Osteocyte (in vitro differentiated cells): ENCODE results near the gene PHF21B. TPM values are rescaled to one million over a fixed set of nuclear protein-coding genes. Genes with fewer than 3 reads are reported as not detected.

Source experiments
- DNase-seq: peaks from one replicate; pipeline ENCODE4 v3.0.0; 2021; ENCODE audit warnings: mixed read lengths; ENCODE audit not compliant: unreplicated experiment; ENCODE audit errors: extremely low spot score
- H3K27ac Mint-ChIP-seq: one replicate; pipeline ENCODE4 v1.8.0; 2021; ENCODE audit warnings: mild to moderate bottlenecking, mixed read lengths; ENCODE audit not compliant: unreplicated experiment
- H3K27me3 Mint-ChIP-seq: one replicate; pipeline ENCODE4 v1.8.0; 2021; ENCODE audit warnings: mixed read lengths; ENCODE audit not compliant: unreplicated experiment
- H3K36me3 Mint-ChIP-seq: one replicate; pipeline ENCODE4 v1.8.0; 2021; ENCODE audit warnings: mixed read lengths; ENCODE audit not compliant: unreplicated experiment
- H3K4me1 Mint-ChIP-seq: one replicate; pipeline ENCODE4 v1.8.0; 2021; ENCODE audit warnings: mixed read lengths; ENCODE audit not compliant: unreplicated experiment
- H3K4me3 Mint-ChIP-seq: one replicate; pipeline ENCODE4 v1.8.0; 2021; ENCODE audit warnings: mild to moderate bottlenecking, moderate library complexity, mixed read lengths; ENCODE audit not compliant: unreplicated experiment
- H3K9me3 Mint-ChIP-seq: one replicate; pipeline ENCODE4 v1.8.0; 2021; ENCODE audit warnings: mixed read lengths; ENCODE audit not compliant: unreplicated experiment
- total RNA-seq: library from RNA; stranded (reverse); gene quantifications from 2 replicates; pipeline ENCODE4 v1.2.1, GENCODE V29; 2021
- TF ChIP-seq, protein P1 (sequence below): fragments of 200-600 bp; sonication (generic); IDR thresholded peaks from 2 replicates; pipeline ENCODE4 v1.5.0; 2021; ENCODE audit warnings: antibody characterized with exemption, mild to moderate bottlenecking, moderate library complexity

PHF21B gene
- total RNA-seq, 1 donor from 2014 or later = 0.54 TPM

DNA sequence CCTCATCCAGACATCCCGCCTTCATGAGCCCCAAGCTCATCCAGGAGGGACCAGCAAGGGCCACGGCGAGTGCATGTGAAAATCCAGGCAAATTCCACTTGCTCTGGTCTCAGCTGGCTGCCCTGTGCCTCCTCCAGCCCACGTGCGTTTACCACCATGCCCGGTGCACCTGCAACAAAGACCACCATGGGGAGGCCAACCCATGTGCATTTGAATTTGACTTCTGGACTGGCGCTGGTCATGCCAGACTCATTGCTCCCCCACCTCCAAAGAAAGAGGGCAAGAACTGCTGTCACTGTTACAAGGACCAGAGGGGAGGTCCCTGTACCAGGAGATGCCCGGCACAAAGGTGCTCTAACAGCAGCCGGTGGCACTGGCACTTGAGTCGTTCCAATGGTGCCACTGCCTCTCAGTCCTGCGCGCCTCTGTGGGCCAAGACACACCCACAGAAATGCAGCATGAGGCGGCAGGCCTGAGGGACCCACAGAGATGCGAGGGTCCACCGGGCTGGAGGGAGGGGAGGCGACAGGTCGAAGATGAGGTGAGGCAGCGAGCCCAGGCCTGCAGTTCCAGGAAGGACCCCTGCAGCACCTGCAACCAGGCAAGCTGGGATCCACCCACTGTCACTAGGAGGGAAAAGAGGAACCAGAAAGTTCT, 80.3 kb downstream of the PHF21B start:
- Mint-ChIP-seq H3K4me1 (no peaks in the 10 kb centered on the region), H3K9me3 (no peaks in the 10 kb centered on the region), H3K4me3 (no peak overlapping the region), H3K36me3 (no peaks in the 10 kb centered on the region), H3K27me3 (no peaks in the 10 kb centered on the region), H3K27ac (no peak overlapping the region)
- no peak for DNase-seq
- TF ChIP-seq, protein P1, sequence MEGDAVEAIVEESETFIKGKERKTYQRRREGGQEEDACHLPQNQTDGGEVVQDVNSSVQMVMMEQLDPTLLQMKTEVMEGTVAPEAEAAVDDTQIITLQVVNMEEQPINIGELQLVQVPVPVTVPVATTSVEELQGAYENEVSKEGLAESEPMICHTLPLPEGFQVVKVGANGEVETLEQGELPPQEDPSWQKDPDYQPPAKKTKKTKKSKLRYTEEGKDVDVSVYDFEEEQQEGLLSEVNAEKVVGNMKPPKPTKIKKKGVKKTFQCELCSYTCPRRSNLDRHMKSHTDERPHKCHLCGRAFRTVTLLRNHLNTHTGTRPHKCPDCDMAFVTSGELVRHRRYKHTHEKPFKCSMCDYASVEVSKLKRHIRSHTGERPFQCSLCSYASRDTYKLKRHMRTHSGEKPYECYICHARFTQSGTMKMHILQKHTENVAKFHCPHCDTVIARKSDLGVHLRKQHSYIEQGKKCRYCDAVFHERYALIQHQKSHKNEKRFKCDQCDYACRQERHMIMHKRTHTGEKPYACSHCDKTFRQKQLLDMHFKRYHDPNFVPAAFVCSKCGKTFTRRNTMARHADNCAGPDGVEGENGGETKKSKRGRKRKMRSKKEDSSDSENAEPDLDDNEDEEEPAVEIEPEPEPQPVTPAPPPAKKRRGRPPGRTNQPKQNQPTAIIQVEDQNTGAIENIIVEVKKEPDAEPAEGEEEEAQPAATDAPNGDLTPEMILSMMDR = no peak

DNA sequence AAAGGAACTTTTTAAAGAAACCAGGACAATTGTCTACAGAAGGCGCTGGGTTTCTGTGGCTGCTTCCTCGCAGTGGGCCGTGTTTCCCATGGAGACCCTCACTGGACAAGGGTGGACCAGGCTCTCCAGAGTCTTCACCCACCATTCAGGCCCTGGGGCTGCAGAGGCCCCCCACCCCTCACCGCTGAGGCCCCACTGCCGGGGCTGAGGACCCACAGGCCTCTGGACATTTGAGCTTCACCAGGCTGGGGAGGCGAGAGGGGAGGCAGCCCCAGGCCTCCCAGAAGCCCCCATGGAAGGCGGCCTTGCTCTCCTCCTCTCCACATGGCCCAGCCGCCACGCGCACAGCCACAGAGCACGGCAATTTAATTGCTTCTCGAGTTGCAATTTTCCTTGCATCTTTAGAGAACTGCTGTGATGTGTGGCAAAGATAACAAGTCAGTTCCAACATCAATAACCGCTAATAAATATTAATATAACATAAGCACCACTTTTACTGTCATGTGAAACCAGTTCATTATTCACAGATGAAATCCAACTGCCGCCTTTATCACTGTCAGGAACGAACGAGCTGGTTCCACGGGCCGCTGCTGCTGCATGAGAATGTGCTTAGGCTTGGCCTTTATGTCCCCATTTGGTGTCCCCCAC, 81.0 kb downstream of the PHF21B start:
- H3K4me3 Mint-ChIP-seq = no peak overlapping the region
- TF ChIP-seq, protein P1 = no peak
- H3K9me3 Mint-ChIP-seq = no peaks in the 10 kb centered on the region
- DNase-seq = no peak
- no peaks in the 10 kb centered on the region for H3K36me3 Mint-ChIP-seq
- no peaks in the 10 kb centered on the region for H3K27me3 Mint-ChIP-seq
- no peaks in the 10 kb centered on the region for H3K4me1 Mint-ChIP-seq
- no peak overlapping the region for H3K27ac Mint-ChIP-seq

DNA sequence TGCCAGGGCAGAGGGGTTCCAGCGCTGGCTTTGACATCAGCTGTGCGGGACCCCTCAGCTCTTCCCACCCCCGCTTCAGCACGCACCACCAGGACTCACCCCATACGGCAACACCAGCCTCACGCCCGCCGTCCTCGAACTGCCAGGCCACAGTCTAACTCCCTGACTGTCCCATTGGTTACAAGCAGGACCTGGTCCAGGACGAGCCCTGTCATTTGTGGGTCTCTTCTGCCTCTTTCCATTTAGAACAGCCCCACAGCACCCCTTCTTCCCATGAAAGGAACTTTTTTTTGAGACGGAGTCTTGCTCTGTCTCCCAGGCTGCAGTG, 81.7 kb downstream of the PHF21B start:
- Mint-ChIP-seq H3K36me3 (no peaks in the 10 kb centered on the region), H3K4me1 (no peaks in the 10 kb centered on the region), H3K27me3 (peaks cover 4% of the 10 kb centered on the region), H3K27ac (no peak overlapping the region), H3K4me3 (no peak overlapping the region), H3K9me3 (no peaks in the 10 kb centered on the region)
- TF ChIP-seq, protein P1 = no peak
- no peak for DNase-seq

DNA sequence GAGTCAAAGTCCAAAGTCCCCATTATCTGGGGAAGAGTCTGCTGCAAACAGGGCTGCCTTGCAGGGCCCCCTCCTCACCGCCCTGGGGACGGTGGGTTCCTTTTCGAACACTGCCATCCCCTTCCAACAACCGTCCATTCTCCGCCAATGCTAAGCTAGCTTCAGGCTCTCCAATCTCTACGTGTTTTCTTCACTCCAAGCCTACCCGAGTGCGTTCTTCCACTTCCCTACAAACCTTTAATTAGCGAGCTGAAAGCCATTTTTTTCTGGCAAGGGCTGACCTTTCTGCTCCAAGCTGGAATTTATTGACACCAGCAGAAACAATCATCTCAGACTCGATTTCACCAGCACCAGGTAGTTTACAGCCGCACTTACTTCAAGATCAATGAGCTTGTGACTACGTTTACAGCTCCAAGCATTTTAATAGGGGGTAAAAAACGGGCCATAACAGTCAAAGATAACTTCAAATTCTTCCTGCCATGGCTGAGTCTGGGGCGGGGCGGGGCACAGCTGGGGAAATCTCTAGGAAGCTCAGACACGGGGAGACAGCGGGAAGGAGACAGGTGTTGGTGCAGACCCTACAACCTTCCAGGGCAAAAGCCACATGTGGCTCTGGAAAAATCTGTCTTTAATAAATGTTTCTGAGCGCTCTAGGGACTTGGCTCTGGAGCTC, 82.2 kb downstream of the PHF21B start:
- H3K27me3 Mint-ChIP-seq = peaks cover 4% of the 10 kb centered on the region
- H3K9me3 Mint-ChIP-seq = no peaks in the 10 kb centered on the region
- no peak overlapping the region for H3K4me3 Mint-ChIP-seq
- no peaks in the 10 kb centered on the region for H3K36me3 Mint-ChIP-seq
- TF ChIP-seq, protein P1 = no peak
- H3K4me1 Mint-ChIP-seq = no peaks in the 10 kb centered on the region
- DNase-seq = no peak
- H3K27ac Mint-ChIP-seq = no peak overlapping the region
